ENCODE measurements around the gene ANKS1A.

Gene ANKS1A

DNA sequence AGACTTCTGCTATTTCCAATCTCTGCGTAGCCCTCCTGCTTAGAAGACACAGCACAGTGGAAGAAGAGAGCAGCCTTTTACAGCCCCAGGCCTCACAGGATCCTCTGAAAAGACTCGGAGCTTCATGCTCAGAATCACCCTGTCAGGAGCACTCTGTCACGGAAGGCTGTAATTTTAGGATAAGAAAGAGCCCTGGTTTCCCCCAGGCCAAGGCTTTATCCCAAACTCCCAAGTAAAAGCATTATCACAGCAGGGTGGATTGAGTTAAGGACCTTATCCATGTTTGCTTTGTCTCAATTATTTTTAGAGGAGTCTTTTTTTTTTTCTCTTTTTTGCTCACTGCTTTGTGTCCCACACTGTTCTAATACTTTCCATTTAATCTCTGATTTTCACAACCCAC is 39.2 kb downstream of the ANKS1A start:
- Histone ChIP-seq H3K9me3 (ENCODE audit: control insufficient read depth, insufficient read depth, low read depth, low read length) (no peaks in the 10 kb centered on the region), H3K27ac (ENCODE audit: extremely low read depth, low read depth, low read length) (peak overlapping the region; percentile 55), H3K4me1 (ENCODE audit: control insufficient read depth, insufficient read depth, low read length) (peaks cover 21% of the 10 kb centered on the region), H3K36me3 (ENCODE audit: control insufficient read depth in 2 of 2, insufficient read depth in 1 of 2, low read length in 2 of 2) (no peaks in the 10 kb centered on the region), H3K4me3 (ENCODE audit: low read depth, low read length) (no peak overlapping the region)
- ChIA-PET CTCF (interaction anchor here (0.6 to 1.0 kb wide), 3 partner anchors 12 to 47 kb away, joined by 3 to 6 read pairs (median 4); no protein-coding TSS in a partner anchor), POLR2A (no interaction called here)
- TF ChIP-seq ZNF76 (tag by site-specific recombination; IDR thresholded peaks at IDR 0.05; ENCODE audit: borderline replicate concordance, low read depth), result no peak
- TF ChIP-seq ZNF776 (tag by site-specific recombination; IDR thresholded peaks at IDR 0.05; ENCODE audit: borderline replicate concordance), result no peak
- TF ChIP-seq ZNF529 (tag by site-specific recombination; IDR thresholded peaks at IDR 0.05; ENCODE audit: insufficient replicate concordance), result no peak
- no peak for TF ChIP-seq ZNF433 (tag by site-specific recombination; IDR thresholded peaks at IDR 0.05; ENCODE audit: low read depth)
- TF ChIP-seq ZNF221 (tag by site-specific recombination; IDR thresholded peaks at IDR 0.05; ENCODE audit: borderline replicate concordance), result no peak
- TF ChIP-seq ZNF530 (tag by site-specific recombination; IDR thresholded peaks at IDR 0.05; ENCODE audit: low read depth), result no peak
- no peak for TF ChIP-seq SP2 (tag by site-specific recombination; IDR thresholded peaks at IDR 0.05)
- TF ChIP-seq, protein P1, sequence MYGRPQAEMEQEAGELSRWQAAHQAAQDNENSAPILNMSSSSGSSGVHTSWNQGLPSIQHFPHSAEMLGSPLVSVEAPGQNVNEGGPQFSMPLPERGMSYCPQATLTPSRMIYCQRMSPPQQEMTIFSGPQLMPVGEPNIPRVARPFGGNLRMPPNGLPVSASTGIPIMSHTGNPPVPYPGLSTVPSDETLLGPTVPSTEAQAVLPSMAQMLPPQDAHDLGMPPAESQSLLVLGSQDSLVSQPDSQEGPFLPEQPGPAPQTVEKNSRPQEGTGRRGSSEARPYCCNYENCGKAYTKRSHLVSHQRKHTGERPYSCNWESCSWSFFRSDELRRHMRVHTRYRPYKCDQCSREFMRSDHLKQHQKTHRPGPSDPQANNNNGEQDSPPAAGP (tag by site-specific recombination; IDR thresholded peaks at IDR 0.05), result no peak
- no peak for TF ChIP-seq ZBTB7A (tag by site-specific recombination; IDR thresholded peaks at IDR 0.05; ENCODE audit: low read depth)
- TF ChIP-seq ZNF585B (tag by site-specific recombination; IDR thresholded peaks at IDR 0.05), result no peak
- TF ChIP-seq SP3 (tag by site-specific recombination; IDR thresholded peaks at IDR 0.05), result no peak
- TF ChIP-seq, protein P2, sequence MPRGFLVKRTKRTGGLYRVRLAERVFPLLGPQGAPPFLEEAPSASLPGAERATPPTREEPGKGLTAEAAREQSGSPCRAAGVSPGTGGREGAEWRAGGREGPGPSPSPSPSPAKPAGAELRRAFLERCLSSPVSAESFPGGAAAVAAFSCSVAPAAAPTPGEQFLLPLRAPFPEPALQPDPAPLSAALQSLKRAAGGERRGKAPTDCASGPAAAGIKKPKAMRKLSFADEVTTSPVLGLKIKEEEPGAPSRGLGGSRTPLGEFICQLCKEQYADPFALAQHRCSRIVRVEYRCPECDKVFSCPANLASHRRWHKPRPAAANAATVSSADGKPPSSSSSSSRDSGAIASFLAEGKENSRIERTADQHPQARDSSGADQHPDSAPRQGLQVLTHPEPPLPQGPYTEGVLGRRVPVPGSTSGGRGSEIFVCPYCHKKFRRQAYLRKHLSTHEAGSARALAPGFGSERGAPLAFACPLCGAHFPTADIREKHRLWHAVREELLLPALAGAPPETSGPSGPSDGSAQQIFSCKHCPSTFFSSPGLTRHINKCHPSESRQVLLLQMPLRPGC (tag by site-specific recombination; IDR thresholded peaks at IDR 0.05), result no peak
- TF ChIP-seq ZNF121 (tag by site-specific recombination; IDR thresholded peaks at IDR 0.05), result no peak
- TF ChIP-seq, protein P3, sequence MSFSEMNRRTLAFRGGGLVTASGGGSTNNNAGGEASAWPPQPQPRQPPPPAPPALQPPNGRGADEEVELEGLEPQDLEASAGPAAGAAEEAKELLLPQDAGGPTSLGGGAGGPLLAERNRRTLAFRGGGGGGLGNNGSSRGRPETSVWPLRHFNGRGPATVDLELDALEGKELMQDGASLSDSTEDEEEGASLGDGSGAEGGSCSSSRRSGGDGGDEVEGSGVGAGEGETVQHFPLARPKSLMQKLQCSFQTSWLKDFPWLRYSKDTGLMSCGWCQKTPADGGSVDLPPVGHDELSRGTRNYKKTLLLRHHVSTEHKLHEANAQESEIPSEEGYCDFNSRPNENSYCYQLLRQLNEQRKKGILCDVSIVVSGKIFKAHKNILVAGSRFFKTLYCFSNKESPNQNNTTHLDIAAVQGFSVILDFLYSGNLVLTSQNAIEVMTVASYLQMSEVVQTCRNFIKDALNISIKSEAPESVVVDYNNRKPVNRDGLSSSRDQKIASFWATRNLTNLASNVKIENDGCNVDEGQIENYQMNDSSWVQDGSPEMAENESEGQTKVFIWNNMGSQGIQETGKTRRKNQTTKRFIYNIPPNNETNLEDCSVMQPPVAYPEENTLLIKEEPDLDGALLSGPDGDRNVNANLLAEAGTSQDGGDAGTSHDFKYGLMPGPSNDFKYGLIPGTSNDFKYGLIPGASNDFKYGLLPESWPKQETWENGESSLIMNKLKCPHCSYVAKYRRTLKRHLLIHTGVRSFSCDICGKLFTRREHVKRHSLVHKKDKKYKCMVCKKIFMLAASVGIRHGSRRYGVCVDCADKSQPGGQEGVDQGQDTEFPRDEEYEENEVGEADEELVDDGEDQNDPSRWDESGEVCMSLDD (tag by site-specific recombination; IDR thresholded peaks at IDR 0.05), result no peak
- TF ChIP-seq ZNF654 (tag by site-specific recombination; IDR thresholded peaks at IDR 0.05; ENCODE audit: low read depth), result no peak
- TF ChIP-seq, protein P4, sequence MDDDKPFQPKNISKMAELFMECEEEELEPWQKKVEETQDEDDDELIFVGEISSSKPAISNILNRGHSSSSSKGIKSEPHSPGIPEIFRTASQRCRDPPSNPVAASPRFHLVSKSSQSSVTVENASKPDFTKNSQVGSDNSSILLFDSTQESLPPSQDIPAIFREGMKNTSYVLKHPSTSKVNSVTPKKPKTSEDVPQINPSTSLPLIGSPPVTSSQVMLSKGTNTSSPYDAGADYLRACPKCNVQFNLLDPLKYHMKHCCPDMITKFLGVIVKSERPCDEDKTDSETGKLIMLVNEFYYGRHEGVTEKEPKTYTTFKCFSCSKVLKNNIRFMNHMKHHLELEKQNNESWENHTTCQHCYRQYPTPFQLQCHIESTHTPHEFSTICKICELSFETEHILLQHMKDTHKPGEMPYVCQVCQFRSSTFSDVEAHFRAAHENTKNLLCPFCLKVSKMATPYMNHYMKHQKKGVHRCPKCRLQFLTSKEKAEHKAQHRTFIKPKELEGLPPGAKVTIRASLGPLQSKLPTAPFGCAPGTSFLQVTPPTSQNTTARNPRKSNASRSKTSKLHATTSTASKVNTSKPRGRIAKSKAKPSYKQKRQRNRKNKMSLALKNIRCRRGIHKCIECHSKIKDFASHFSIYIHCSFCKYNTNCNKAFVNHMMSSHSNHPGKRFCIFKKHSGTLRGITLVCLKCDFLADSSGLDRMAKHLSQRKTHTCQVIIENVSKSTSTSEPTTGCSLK (tag by site-specific recombination; IDR thresholded peaks at IDR 0.05), result no peak
- no peak for TF ChIP-seq HOXA7 (CRISPR knock-in tag; IDR thresholded peaks at IDR 0.05; ENCODE audit: borderline replicate concordance)
- TF ChIP-seq SALL2 (tag by site-specific recombination; IDR thresholded peaks at IDR 0.05; ENCODE audit: borderline replicate concordance), result no peak
- TF ChIP-seq KLF16 (tag by site-specific recombination; IDR thresholded peaks at IDR 0.05), result no peak
- TF ChIP-seq, protein P5, sequence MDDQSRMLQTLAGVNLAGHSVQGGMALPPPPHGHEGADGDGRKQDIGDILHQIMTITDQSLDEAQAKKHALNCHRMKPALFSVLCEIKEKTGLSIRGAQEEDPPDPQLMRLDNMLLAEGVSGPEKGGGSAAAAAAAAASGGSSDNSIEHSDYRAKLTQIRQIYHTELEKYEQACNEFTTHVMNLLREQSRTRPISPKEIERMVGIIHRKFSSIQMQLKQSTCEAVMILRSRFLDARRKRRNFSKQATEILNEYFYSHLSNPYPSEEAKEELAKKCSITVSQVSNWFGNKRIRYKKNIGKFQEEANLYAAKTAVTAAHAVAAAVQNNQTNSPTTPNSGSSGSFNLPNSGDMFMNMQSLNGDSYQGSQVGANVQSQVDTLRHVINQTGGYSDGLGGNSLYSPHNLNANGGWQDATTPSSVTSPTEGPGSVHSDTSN (CRISPR knock-in tag; IDR thresholded peaks at IDR 0.05), result no peak
- TF ChIP-seq ZNF837 (tag by site-specific recombination; IDR thresholded peaks at IDR 0.05), result no peak
- TF ChIP-seq GLIS1 (tag by site-specific recombination; IDR thresholded peaks at IDR 0.05), result no peak
- TF ChIP-seq ZNF211 (tag by site-specific recombination; IDR thresholded peaks at IDR 0.05; ENCODE audit: low read depth), result no peak
- TF ChIP-seq KLF1 (tag by site-specific recombination; IDR thresholded peaks at IDR 0.05), result no peak
- TF ChIP-seq ZFP37 (tag by site-specific recombination; IDR thresholded peaks at IDR 0.05), result no peak
- TF ChIP-seq, protein P6, sequence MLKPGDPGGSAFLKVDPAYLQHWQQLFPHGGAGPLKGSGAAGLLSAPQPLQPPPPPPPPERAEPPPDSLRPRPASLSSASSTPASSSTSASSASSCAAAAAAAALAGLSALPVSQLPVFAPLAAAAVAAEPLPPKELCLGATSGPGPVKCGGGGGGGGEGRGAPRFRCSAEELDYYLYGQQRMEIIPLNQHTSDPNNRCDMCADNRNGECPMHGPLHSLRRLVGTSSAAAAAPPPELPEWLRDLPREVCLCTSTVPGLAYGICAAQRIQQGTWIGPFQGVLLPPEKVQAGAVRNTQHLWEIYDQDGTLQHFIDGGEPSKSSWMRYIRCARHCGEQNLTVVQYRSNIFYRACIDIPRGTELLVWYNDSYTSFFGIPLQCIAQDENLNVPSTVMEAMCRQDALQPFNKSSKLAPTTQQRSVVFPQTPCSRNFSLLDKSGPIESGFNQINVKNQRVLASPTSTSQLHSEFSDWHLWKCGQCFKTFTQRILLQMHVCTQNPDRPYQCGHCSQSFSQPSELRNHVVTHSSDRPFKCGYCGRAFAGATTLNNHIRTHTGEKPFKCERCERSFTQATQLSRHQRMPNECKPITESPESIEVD (tag by site-specific recombination; IDR thresholded peaks at IDR 0.05), result peak; percentile 92
- no peak for TF ChIP-seq ZNF341 (tag by site-specific recombination; IDR thresholded peaks at IDR 0.05; ENCODE audit: low read depth)
- no peak for TF ChIP-seq ZNF510 (tag by site-specific recombination; IDR thresholded peaks at IDR 0.05; ENCODE audit: insufficient replicate concordance)
- TF ChIP-seq ZNF2 (tag by site-specific recombination; IDR thresholded peaks at IDR 0.05), result no peak
- TF ChIP-seq ZBTB1 (tag by site-specific recombination; IDR thresholded peaks at IDR 0.05), result no peak

Data from HEK293 (cell line).